OCI-LY3 (cell line): ENCODE measurements around the gene CLSTN2.

Experiments
- H2AFZ ChIP-seq: fragments of 200-600, 300-600 bp; shearing (Covaris generic); 2 replicates; pipeline ENCODE4 v1.6.0; 2014; ENCODE audit warnings: antibody characterized with exemption, low read depth, low read length
- H3K27ac ChIP-seq: fragments of 200-600, 300-600 bp; sonication (generic); 2 replicates; pipeline ENCODE4 v1.5.1; 2014; ENCODE audit warnings: mild to moderate bottlenecking, low read length, moderate library complexity, mixed read lengths
- H3K27me3 ChIP-seq: fragments of 200-600, 300-600 bp; sonication (generic); 2 replicates; pipeline ENCODE4 v1.6.1; 2014; ENCODE audit warnings: low read depth, low read length, mixed read lengths
- H3K36me3 ChIP-seq: fragments of 200-600, 300-600 bp; sonication (generic); replicated peaks from 2 replicates; pipeline ENCODE3; 2014; ENCODE audit warnings: low read depth, low read length, mixed read lengths
- H3K4me1 ChIP-seq: fragments of 300-600, 200-600 bp; sonication (generic); 2 replicates; pipeline ENCODE4 v1.6.1; 2014; ENCODE audit warnings: low read length, mixed read lengths
- H3K4me2 ChIP-seq: fragments of 200-600, 300-600 bp; sonication (generic); 2 replicates; pipeline ENCODE4 v1.6.1; 2014; ENCODE audit warnings: low read length, mixed read lengths
- H3K4me3 ChIP-seq: fragments of 300-600, 200-600 bp; sonication (generic); 2 replicates; pipeline ENCODE4 v1.5.1; 2014; ENCODE audit warnings: antibody characterized with exemption, mild to moderate bottlenecking, low read length, moderate library complexity
- H3K79me2 ChIP-seq: fragments of 300-600, 200-600 bp; shearing (Covaris generic); 2 replicates; pipeline ENCODE4 v1.6.1; 2014; ENCODE audit warnings: mild to moderate bottlenecking, low read length, mixed read lengths
- H3K9ac ChIP-seq: fragments of 300-600, 200-600 bp; shearing (Covaris generic); 2 replicates; pipeline ENCODE4 v1.6.0; 2014; ENCODE audit warnings: mild to moderate bottlenecking, low read length, moderate library complexity
- H3K9me3 ChIP-seq: fragments of 200-600, 300-600 bp; shearing (Covaris generic); 2 replicates; pipeline ENCODE4 v1.6.1; 2014; ENCODE audit warnings: low read length, mixed read lengths; ENCODE audit not compliant: insufficient read depth
- H4K20me1 ChIP-seq: fragments of 200-600, 300-600 bp; sonication (generic); 2 replicates; pipeline ENCODE4 v1.6.1; 2016; ENCODE audit warnings: low read length, mixed read lengths; ENCODE audit not compliant: insufficient read depth
- EZH2phosphoT487 ChIP-seq: fragments of 200-600 bp; shearing (Covaris generic); IDR thresholded peaks from 2 replicates; pipeline ENCODE4 v1.6.1; 2018; ENCODE audit warnings: antibody characterized with exemption, mixed run types, low read depth
- TF ChIP-seq, protein P1 (sequence below): fragments of 200-600, 300-600 bp; sonication (generic); IDR thresholded peaks from 2 replicates; pipeline ENCODE4 v1.5.1; 2014; ENCODE audit warnings: antibody characterized with exemption, low read length, low read depth

CLSTN2 gene

DNA sequence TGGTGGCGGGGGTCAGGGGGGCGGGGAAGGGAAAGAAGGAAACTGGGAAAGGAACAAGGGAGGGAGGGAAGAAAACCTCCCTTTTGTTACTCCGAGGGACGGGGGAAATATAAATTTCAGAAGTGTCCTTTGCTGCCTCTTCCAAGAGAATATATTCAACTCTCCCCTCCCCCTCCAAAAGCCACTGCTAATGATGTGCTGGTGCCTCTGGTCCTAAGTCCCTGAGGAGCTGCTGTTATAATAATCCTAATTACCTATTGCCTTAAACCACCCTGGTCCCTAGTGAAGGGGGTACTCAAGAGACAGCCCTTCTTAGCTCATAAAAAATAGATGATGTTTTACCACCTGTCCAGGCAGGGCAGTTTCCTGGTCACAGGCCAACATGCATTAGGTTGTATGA is 624.6 kb downstream of the CLSTN2 start:
- Histone ChIP-seq H3K4me3 (no peak overlapping the region), H3K4me1 (no peaks in the 10 kb centered on the region), H3K36me3 (no peaks in the 10 kb centered on the region), H3K27ac (no peak overlapping the region), H3K27me3 (no peaks in the 10 kb centered on the region), H3K9me3 (no peaks in the 10 kb centered on the region), H4K20me1 (no peaks in the 10 kb centered on the region), H3K4me2 (no peak overlapping the region), H2AFZ (no peak overlapping the region), H3K79me2 (no peaks in the 10 kb centered on the region), H3K9ac (no peak overlapping the region)
- TF ChIP-seq, protein P1, sequence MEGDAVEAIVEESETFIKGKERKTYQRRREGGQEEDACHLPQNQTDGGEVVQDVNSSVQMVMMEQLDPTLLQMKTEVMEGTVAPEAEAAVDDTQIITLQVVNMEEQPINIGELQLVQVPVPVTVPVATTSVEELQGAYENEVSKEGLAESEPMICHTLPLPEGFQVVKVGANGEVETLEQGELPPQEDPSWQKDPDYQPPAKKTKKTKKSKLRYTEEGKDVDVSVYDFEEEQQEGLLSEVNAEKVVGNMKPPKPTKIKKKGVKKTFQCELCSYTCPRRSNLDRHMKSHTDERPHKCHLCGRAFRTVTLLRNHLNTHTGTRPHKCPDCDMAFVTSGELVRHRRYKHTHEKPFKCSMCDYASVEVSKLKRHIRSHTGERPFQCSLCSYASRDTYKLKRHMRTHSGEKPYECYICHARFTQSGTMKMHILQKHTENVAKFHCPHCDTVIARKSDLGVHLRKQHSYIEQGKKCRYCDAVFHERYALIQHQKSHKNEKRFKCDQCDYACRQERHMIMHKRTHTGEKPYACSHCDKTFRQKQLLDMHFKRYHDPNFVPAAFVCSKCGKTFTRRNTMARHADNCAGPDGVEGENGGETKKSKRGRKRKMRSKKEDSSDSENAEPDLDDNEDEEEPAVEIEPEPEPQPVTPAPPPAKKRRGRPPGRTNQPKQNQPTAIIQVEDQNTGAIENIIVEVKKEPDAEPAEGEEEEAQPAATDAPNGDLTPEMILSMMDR, result no peak

GRCh38 chr3:140563206-140563760 is 628.3 kb downstream of the CLSTN2 start:
- H2AFZ ChIP-seq, result no peak overlapping the region
- no peaks in the 10 kb centered on the region for H3K4me1 ChIP-seq
- no peak overlapping the region for H3K9ac ChIP-seq
- no peaks in the 10 kb centered on the region for H4K20me1 ChIP-seq
- no peaks in the 10 kb centered on the region for H3K79me2 ChIP-seq
- no peak for TF ChIP-seq EZH2phosphoT487
- TF ChIP-seq, protein P1, result no peak
- no peaks in the 10 kb centered on the region for H3K36me3 ChIP-seq
- H3K9me3 ChIP-seq, result no peaks in the 10 kb centered on the region
- H3K4me2 ChIP-seq, result no peak overlapping the region
- H3K27me3 ChIP-seq, result no peaks in the 10 kb centered on the region
- no peak overlapping the region for H3K4me3 ChIP-seq
- H3K27ac ChIP-seq, result no peak overlapping the region

DNA sequence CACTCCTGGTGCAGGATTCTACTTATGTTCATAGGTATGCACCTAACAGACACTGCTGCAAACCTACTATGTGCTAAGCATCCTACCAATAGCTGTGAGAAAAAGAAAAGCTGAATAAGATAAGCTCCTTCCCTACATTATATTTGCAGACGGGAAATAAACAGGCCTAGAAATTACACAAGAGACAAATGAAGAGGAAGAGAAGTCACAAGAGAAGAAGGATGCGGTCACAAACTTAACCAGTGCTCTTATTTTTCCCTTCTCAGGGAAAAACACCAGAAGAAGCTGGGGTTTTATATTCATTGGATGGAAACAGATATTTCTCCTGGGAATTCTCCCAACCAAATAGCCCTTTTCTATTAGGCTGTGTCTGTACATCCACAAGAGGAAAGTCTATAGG is 633.1 kb downstream of the CLSTN2 start:
- no peak overlapping the region for H2AFZ ChIP-seq
- TF ChIP-seq, protein P1, result no peak
- TF ChIP-seq EZH2phosphoT487, result no peak
- no peaks in the 10 kb centered on the region for H3K4me1 ChIP-seq
- H3K4me3 ChIP-seq, result no peak overlapping the region
- no peak overlapping the region for H3K27ac ChIP-seq
- no peaks in the 10 kb centered on the region for H3K27me3 ChIP-seq
- H3K4me2 ChIP-seq, result no peak overlapping the region
- H3K9ac ChIP-seq, result no peak overlapping the region
- H3K9me3 ChIP-seq, result no peaks in the 10 kb centered on the region
- H3K36me3 ChIP-seq, result no peaks in the 10 kb centered on the region
- H4K20me1 ChIP-seq, result no peaks in the 10 kb centered on the region
- H3K79me2 ChIP-seq, result no peaks in the 10 kb centered on the region

- Histone ChIP-seq H3K27me3 (no peaks in the 10 kb centered on the region), H2AFZ (no peak overlapping the region), H3K36me3 (no peaks in the 10 kb centered on the region), H3K9me3 (no peaks in the 10 kb centered on the region), H3K4me1 (peaks cover 6% of the 10 kb centered on the region), H3K4me3 (no peak overlapping the region), H3K9ac (no peak overlapping the region), H3K79me2 (no peaks in the 10 kb centered on the region), H3K27ac (no peak overlapping the region), H4K20me1 (no peaks in the 10 kb centered on the region), H3K4me2 (no peak overlapping the region)
- TF ChIP-seq, protein P1, result no peak
- no peak for TF ChIP-seq EZH2phosphoT487
Measured at GRCh38 chr3:140568842-140569520, 634.0 kb downstream of the CLSTN2 start.
